ENCODE data around the gene PRRG2.

PRRG2 gene

DNA sequence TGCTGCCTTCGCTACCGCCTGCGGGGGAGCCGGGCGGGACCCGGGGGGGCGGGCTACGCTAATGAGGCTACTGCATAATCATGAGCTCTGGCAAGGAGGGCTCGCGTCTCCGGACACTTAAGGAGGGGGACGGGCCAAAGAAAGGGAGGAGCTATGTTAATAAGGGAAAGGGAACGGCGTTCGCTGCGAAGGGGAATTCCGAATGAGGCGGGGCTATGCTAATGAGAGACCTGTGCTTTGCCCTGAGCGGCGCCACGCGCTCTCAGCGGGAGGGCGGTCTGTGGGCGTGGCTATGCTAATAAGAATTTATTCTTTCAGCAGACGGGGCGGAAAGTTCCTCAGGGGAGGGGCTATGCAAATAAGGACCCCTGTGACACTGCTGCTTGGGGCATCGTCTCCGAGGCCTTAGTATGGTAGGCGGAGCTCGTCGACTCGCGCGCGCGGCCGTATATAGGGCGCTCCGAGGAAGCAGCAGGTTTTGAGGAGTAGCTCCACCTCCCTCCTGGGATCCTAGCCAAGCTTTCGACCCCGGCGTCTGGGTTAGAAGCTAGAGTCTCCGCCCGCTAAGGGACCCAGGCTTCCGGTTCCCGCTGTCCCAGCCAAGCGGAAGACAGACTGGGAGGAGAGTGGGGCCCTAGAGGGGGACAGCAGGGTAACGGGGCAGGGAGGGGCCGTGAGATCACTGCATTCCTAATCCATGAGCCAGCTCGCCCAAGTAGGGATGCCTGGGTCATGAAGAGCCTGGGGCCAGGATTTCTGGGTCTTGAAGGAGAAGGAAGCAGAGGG is 59.2 kb downstream of the PRRG2 start, which contains the start of gene RRAS (continued):
- TF ChIP-seq, protein P1, sequence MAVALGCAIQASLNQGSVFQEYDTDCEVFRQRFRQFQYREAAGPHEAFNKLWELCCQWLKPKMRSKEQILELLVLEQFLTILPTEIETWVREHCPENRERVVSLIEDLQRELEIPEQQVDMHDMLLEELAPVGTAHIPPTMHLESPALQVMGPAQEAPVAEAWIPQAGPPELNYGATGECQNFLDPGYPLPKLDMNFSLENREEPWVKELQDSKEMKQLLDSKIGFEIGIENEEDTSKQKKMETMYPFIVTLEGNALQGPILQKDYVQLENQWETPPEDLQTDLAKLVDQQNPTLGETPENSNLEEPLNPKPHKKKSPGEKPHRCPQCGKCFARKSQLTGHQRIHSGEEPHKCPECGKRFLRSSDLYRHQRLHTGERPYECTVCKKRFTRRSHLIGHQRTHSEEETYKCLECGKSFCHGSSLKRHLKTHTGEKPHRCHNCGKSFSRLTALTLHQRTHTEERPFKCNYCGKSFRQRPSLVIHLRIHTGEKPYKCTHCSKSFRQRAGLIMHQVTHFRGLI (tag by site-specific recombination; IDR thresholded peaks at IDR 0.05) = no peak; the same call in 1 of the 2 replicates
- TF ChIP-seq ZEB2 (tag by site-specific recombination; IDR thresholded peaks at IDR 0.05) (peak; percentile 99), ZNF501 (tag by site-specific recombination; IDR thresholded peaks at IDR 0.05) (peak; percentile 85), ZNF248 (tag by site-specific recombination; IDR thresholded peaks at IDR 0.05) (no peak), ZNF777 (tag by site-specific recombination; IDR thresholded peaks at IDR 0.05; ENCODE audit: borderline replicate concordance) (no peak), ZNF792 (tag by site-specific recombination; IDR thresholded peaks at IDR 0.05) (no peak), ZNF335 (tag by site-specific recombination; conservative IDR thresholded peaks at IDR 0.05) (peak; percentile 82), ZNF148 (tag by site-specific recombination; IDR thresholded peaks at IDR 0.05; ENCODE audit: borderline replicate concordance) (no peak), KLF1 (tag by site-specific recombination; IDR thresholded peaks at IDR 0.05) (peak; percentile 89), ZNF660 (tag by site-specific recombination; IDR thresholded peaks at IDR 0.05) (peak; percentile 89), PRDM1 (tag by site-specific recombination; IDR thresholded peaks at IDR 0.05) (peak; percentile 57; the same call in 1 of the 2 replicates), ZNF16 (tag by site-specific recombination; IDR thresholded peaks at IDR 0.05; ENCODE audit: low read depth) (no peak), BCL11B (tag by site-specific recombination; IDR thresholded peaks at IDR 0.05; ENCODE audit: low read depth) (peak; percentile 90), ZNF518A (tag by site-specific recombination; conservative IDR thresholded peaks at IDR 0.05; ENCODE audit: low read depth) (peak; percentile 63; the same call in 1 of the 2 replicates), MEIS1 (CRISPR knock-in tag; IDR thresholded peaks at IDR 0.05; ENCODE audit: borderline replicate concordance) (no peak), ZBTB17 (tag by site-specific recombination; IDR thresholded peaks at IDR 0.05) (peak; percentile 88), ZNF707 (tag by site-specific recombination; IDR thresholded peaks at IDR 0.05) (no peak), ZNF155 (tag by site-specific recombination; IDR thresholded peaks at IDR 0.05) (no peak), MYNN (tag by site-specific recombination; IDR thresholded peaks at IDR 0.05; ENCODE audit: borderline replicate concordance) (no peak), HOXC10 (CRISPR knock-in tag; IDR thresholded peaks at IDR 0.05) (no peak)
- TF ChIP-seq, protein P2, sequence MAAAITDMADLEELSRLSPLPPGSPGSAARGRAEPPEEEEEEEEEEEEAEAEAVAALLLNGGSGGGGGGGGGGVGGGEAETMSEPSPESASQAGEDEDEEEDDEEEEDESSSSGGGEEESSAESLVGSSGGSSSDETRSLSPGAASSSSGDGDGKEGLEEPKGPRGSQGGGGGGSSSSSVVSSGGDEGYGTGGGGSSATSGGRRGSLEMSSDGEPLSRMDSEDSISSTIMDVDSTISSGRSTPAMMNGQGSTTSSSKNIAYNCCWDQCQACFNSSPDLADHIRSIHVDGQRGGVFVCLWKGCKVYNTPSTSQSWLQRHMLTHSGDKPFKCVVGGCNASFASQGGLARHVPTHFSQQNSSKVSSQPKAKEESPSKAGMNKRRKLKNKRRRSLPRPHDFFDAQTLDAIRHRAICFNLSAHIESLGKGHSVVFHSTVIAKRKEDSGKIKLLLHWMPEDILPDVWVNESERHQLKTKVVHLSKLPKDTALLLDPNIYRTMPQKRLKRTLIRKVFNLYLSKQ (tag by site-specific recombination; IDR thresholded peaks at IDR 0.05; ENCODE audit: borderline replicate concordance) = no peak
- TF ChIP-seq, protein P3, sequence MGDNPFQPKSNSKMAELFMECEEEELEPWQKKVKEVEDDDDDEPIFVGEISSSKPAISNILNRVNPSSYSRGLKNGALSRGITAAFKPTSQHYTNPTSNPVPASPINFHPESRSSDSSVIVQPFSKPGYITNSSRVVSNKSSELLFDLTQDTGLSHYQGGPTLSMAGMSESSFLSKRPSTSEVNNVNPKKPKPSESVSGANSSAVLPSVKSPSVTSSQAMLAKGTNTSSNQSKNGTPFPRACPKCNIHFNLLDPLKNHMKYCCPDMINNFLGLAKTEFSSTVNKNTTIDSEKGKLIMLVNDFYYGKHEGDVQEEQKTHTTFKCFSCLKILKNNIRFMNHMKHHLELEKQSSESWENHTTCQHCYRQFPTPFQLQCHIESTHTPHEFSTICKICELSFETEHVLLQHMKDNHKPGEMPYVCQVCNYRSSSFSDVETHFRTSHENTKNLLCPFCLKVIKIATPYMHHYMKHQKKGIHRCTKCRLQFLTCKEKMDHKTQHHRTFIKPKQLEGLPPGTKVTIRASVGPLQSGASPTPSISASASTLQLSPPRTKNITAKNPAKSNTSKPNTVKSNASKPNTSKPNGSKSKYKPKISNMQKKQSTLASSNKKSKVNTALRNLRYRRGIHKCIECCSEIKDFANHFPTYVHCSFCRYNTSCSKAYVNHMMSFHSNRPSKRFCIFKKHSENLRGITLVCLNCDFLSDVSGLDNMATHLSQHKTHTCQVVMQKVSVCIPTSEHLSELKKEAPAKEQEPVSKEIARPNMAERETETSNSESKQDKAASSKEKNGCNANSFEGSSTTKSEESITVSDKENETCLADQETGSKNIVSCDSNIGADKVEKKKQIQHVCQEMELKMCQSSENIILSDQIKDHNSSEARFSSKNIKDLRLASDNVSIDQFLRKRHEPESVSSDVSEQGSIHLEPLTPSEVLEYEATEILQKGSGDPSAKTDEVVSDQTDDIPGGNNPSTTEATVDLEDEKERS (tag by site-specific recombination; IDR thresholded peaks at IDR 0.05) = no peak
- TF ChIP-seq, protein P4, sequence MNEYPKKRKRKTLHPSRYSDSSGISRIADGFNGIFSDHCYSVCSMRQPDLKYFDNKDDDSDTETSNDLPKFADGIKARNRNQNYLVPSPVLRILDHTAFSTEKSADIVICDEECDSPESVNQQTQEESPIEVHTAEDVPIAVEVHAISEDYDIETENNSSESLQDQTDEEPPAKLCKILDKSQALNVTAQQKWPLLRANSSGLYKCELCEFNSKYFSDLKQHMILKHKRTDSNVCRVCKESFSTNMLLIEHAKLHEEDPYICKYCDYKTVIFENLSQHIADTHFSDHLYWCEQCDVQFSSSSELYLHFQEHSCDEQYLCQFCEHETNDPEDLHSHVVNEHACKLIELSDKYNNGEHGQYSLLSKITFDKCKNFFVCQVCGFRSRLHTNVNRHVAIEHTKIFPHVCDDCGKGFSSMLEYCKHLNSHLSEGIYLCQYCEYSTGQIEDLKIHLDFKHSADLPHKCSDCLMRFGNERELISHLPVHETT (tag by site-specific recombination; IDR thresholded peaks at IDR 0.05) = peak; percentile 69; the same call in 1 of the 2 replicates

Measured in HEK293 (cell line).